ENCODE measurements around the gene FLAD1.

DNA sequence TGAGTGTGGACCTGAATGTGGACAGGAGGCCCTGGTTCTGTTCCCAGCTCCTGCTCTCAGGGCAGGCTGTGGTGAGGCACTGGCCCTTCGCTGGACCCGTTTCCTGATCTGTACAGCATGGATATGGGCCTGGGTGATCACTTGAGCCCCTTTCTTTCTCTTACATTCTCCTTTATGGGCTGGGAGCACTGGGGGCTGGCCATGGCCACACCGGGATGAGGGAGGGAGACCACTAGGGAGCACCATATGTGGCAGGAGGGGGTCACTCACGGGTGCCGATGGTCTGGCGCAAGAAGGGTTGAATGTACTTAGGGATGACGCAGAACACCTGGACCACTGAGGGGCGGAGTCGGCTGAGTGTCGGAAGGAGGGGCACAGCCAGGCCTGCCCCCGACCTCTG is 47.8 kb downstream of the FLAD1 start:
- TF ChIP-seq, protein P1, sequence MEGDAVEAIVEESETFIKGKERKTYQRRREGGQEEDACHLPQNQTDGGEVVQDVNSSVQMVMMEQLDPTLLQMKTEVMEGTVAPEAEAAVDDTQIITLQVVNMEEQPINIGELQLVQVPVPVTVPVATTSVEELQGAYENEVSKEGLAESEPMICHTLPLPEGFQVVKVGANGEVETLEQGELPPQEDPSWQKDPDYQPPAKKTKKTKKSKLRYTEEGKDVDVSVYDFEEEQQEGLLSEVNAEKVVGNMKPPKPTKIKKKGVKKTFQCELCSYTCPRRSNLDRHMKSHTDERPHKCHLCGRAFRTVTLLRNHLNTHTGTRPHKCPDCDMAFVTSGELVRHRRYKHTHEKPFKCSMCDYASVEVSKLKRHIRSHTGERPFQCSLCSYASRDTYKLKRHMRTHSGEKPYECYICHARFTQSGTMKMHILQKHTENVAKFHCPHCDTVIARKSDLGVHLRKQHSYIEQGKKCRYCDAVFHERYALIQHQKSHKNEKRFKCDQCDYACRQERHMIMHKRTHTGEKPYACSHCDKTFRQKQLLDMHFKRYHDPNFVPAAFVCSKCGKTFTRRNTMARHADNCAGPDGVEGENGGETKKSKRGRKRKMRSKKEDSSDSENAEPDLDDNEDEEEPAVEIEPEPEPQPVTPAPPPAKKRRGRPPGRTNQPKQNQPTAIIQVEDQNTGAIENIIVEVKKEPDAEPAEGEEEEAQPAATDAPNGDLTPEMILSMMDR (IDR thresholded peaks at IDR 0.05): no peak
- no peak for TF ChIP-seq POLR2A (IDR thresholded peaks at IDR 0.05)

All from heart left ventricle (tissue), 13 donors.